GM12878 (cell line): ENCODE results near the gene IRAK3. TPM values are rescaled to one million over a fixed set of nuclear protein-coding genes. Genes with fewer than 3 reads are reported as not detected.

Experiments used
- ATAC-seq: fragments of 200-7000 bp; cut with Tn5 transposase; 3 replicates; pipeline ENCODE4 v1.9.1; 2020; ENCODE audit warnings: mild to moderate bottlenecking, moderate library complexity
- BruUV-seq: library from RNA; stranded (reverse); fragments of 400-500 nt; replicated peaks from 2 replicates; lab custom pipeline; 2021; lab: Mats Ljungman, UMichigan
- CTCF ChIA-PET: fragments of 300-600 bp; sonication (Branson Sonifier 250); formaldehyde crosslinking; extraction: SDS; loops from one replicate; lab custom pipeline; 2021; ENCODE audit warnings: inconsistent platforms; lab: Yijun Ruan, JAX
- POLR2A ChIA-PET: fragments of 350-600 bp; formaldehyde crosslinking; extraction: SDS; loops from one replicate; lab custom pipeline; 2021; ENCODE audit warnings: inconsistent platforms; lab: Charles Lee
- RAD21 ChIA-PET: fragments of 300-600 bp; sonication (Branson Sonifier 250); formaldehyde crosslinking; loops from one replicate; lab custom pipeline; 2023; ENCODE audit warnings: antibody characterized with exemption; ENCODE audit not compliant: unreplicated experiment; lab: Charles Lee
- SMC1A ChIA-PET: fragments of 300-600 bp; sonication (Branson Sonifier 250); formaldehyde crosslinking; loops from one replicate; lab custom pipeline; 2023; ENCODE audit not compliant: unreplicated experiment, uncharacterized antibody; lab: Charles Lee
- DNase-seq: peaks from one replicate; pipeline ENCODE4 v3.0.0-alpha.2; 2011; ENCODE audit warnings: low read depth, low spot score
- FAIRE-seq: peaks from 3 replicates; lab custom pipeline; 2011; peaks lifted over from hg19 to GRCh38; lab: Jason Lieb, UNC
- H2AFZ ChIP-seq: 2 replicates; pipeline ENCODE4 v1.6.0; 2011; ENCODE audit warnings: low read depth, low read length, control low read depth; ENCODE audit not compliant: control insufficient read depth
- H3K27ac ChIP-seq: 2 replicates; pipeline ENCODE4 v1.5.1; 2011; ENCODE audit warnings: control low read depth; ENCODE audit not compliant: control insufficient read depth, insufficient read depth
- H3K27me3 ChIP-seq, 2 experiments: replicated peaks in 1 of 2; 2 replicates each; pipeline versions ENCODE4 v1.6.0 to v1.6.1; 2011; ENCODE audit warnings: low read length in 1 of 2; ENCODE audit not compliant: control insufficient read depth in 2 of 2, insufficient read depth in 2 of 2
- H3K36me3 ChIP-seq, 2 experiments: 2 replicates each; pipeline ENCODE4 v1.5.1; 2011; ENCODE audit warnings: low read length in 1 of 2; ENCODE audit not compliant: control insufficient read depth in 2 of 2, insufficient read depth in 2 of 2
- H3K4me1 ChIP-seq: 2 replicates; pipeline ENCODE4 v1.6.1; 2011; ENCODE audit warnings: mild to moderate bottlenecking, low read length, moderate library complexity, mixed read lengths; ENCODE audit not compliant: control insufficient read depth, insufficient read depth
- H3K4me2 ChIP-seq: 2 replicates; pipeline ENCODE4 v1.6.0; 2011; ENCODE audit warnings: control low read depth; ENCODE audit not compliant: control insufficient read depth, insufficient read depth
- H3K4me3 ChIP-seq: fragments of 200-600 bp; sonication (generic); 2 replicates; pipeline ENCODE4 v1.5.1; 2016
- H3K79me2 ChIP-seq: 2 replicates; pipeline ENCODE4 v1.6.0; 2011; ENCODE audit warnings: low read length; ENCODE audit not compliant: control insufficient read depth, insufficient read depth
- H3K9ac ChIP-seq: 2 replicates; pipeline ENCODE4 v1.8.0; 2011; ENCODE audit warnings: low read length, control low read depth, mixed read lengths; ENCODE audit not compliant: control insufficient read depth, insufficient read depth
- H3K9me3 ChIP-seq: replicated peaks from 3 replicates; pipeline ENCODE4 v1.5.1; 2011; ENCODE audit warnings: mild to moderate bottlenecking, low read length; ENCODE audit not compliant: control insufficient read depth, insufficient read depth
- H4K20me1 ChIP-seq: 2 replicates; pipeline ENCODE4 v1.6.0; 2011; ENCODE audit not compliant: control insufficient read depth, insufficient read depth
- ASH2L ChIP-seq: fragments of 300-600, 200-600 bp; sonication (generic); IDR thresholded peaks from 2 replicates; pipeline ENCODE4 v1.6.1; 2017; ENCODE audit warnings: low read depth, mild to moderate bottlenecking, borderline replicate concordance
- BMI1 ChIP-seq: fragments of 450-650 bp; IDR thresholded peaks from 2 replicates; pipeline ENCODE4 v1.6.1; 2016; ENCODE audit warnings: mild to moderate bottlenecking, moderate library complexity, borderline replicate concordance
- ESRRA ChIP-seq: IDR thresholded peaks from 2 replicates; pipeline ENCODE4 v1.6.1; 2012; ENCODE audit warnings: mild to moderate bottlenecking, low read length, improper control_type of control experiment
- FOS ChIP-seq: IDR thresholded peaks from 3 replicates; pipeline ENCODE4 v1.6.1; 2011; ENCODE audit warnings: borderline replicate concordance; ENCODE audit not compliant: insufficient read length; ENCODE audit errors: extremely low read depth
- HDAC2 ChIP-seq: fragments of 200-600 bp; sonication (generic); IDR thresholded peaks from 2 replicates; pipeline ENCODE4 v1.6.1; 2017
- HSF1 ChIP-seq: fragments of 150-350 bp; IDR thresholded peaks from 2 replicates; pipeline ENCODE4 v1.6.1; 2014; ENCODE audit warnings: mild to moderate bottlenecking, low read depth, low read length
- IKZF2 ChIP-seq, 2 experiments: fragments of 450-650 bp; IDR thresholded peaks; 2 replicates each; pipeline ENCODE4 v1.6.1; 2017; ENCODE audit warnings: mild to moderate bottlenecking in 2 of 2, moderate library complexity in 2 of 2
- IRF5 ChIP-seq: fragments of 450-650 bp; IDR thresholded peaks from 2 replicates; pipeline ENCODE4 v1.6.1; 2017; ENCODE audit warnings: borderline replicate concordance
- KAT2A ChIP-seq: conservative IDR thresholded peaks from 2 replicates; pipeline ENCODE4 v1.6.1; 2011; ENCODE audit warnings: low read depth, low read length; ENCODE audit not compliant: control insufficient read depth
- NR2F1 ChIP-seq: fragments of 450-650 bp; conservative IDR thresholded peaks from 2 replicates; pipeline ENCODE4 v1.6.1; 2017; ENCODE audit warnings: mild to moderate bottlenecking
- SIX5 ChIP-seq: IDR thresholded peaks from 2 replicates; pipeline ENCODE4 v1.6.1; 2011; ENCODE audit warnings: mild to moderate bottlenecking, low read depth, low read length, moderate library complexity; ENCODE audit not compliant: severe bottlenecking
- SRF ChIP-seq, 2 experiments: IDR thresholded peaks; 2 replicates each; pipeline ENCODE4 v1.6.1; 2011; ENCODE audit warnings: low read depth in 2 of 2, low read length in 2 of 2, mild to moderate bottlenecking in 1 of 2, moderate library complexity in 1 of 2
- ZNF217 ChIP-seq: fragments of 450-650 bp; IDR thresholded peaks from 2 replicates; pipeline ENCODE4 v1.6.1; 2017; ENCODE audit warnings: antibody characterized with exemption, mild to moderate bottlenecking
- WGBS: methylation state at CpG from one replicate; pipeline ENCODE4 v1.1.6; 2016; ENCODE audit warnings: low lambda C conversion rate; ENCODE audit not compliant: insufficient replicate concordance, insufficient coverage; ENCODE audit errors: missing lambda C conversion rate; 5-methylcytosine and 5-hydroxymethylcytosine counted together
- in situ Hi-C: fragments of 300-500 bp; cut with MboI; formaldehyde crosslinking; loops from 9 replicates; pipeline ENCODE4 v1.14.3; 2018; ENCODE audit warnings: mixed read lengths
- intact Hi-C: fragments of 100-400 bp; cut with micrococcal nuclease; formaldehyde crosslinking; loops from one replicate; pipeline ENCODE4 v1.14.2; 2022; ENCODE audit not compliant: unreplicated experiment
- polyA plus RNA-seq, 11 experiments: library from polyadenylated mRNA; depleted of rRNA in 4 of 11; unstranded in 6 of 11; stranded (reverse) in 5 of 11; fragments of >200 nt; fragmentation: Nextera tagmentation in 4 of 11; fragmentation: Illumina TruSeq in 1 of 11; extraction: Ambion mirVana in 4 of 11; extraction: Trizol in 1 of 11; gene quantifications; 1 replicate in 1 of 11; 2 replicates in 10 of 11; pipeline versions ENCODE4 v1.2.1 to v1.2.3, GENCODE V29; 2011 to 2016; ENCODE audit warnings: inconsistent platforms in 2 of 11, missing spikeins in 2 of 11, low read depth in 1 of 11
- total RNA-seq, 4 experiments: library from RNA; depleted of rRNA in 3 of 4; stranded (reverse); fragments of >200 nt in 3 of 4; fragmentation: Illumina TruSeq in 1 of 4; extraction: Trizol in 1 of 4; gene quantifications; 2 replicates each; pipeline versions ENCODE4 v1.2.1 to v1.2.3, GENCODE V29; 2013 to 2021
- TF ChIP-seq, protein P1 (sequence below): fragments of 450-650 bp; IDR thresholded peaks from 2 replicates; pipeline ENCODE4 v1.6.1; 2017; ENCODE audit warnings: mild to moderate bottlenecking, low read depth, inconsistent platforms; ENCODE audit not compliant: poor library complexity, severe bottlenecking
- TF ChIP-seq, protein P2 (sequence below): IDR thresholded peaks from 2 replicates; pipeline ENCODE4 v1.6.1; 2012; ENCODE audit warnings: improper control_type of control experiment, low read depth, low read length; ENCODE audit not compliant: insufficient replicate concordance

The IRAK3 gene
- total and polyA plus RNA-seq, 10 of the 15 experiments (the other 5 are each of a cell fraction or from before 2014, with no cell fraction given), result 1.4 to 14.1 (median 5.4) TPM

- Histone ChIP-seq H3K4me1 (peaks cover 8% of the 10 kb centered on the region), H3K4me2 (no peak overlapping the region), H3K27ac (no peak overlapping the region), H3K9ac (no peak overlapping the region), H3K9me3 (no peaks in the 10 kb centered on the region), H2AFZ (no peak overlapping the region), H3K27me3 (no peaks in the 10 kb centered on the region), H4K20me1 (no peaks in the 10 kb centered on the region), H3K36me3 (no peaks in the 10 kb centered on the region), H3K79me2 (no peaks in the 10 kb centered on the region), H3K4me3 (no peak overlapping the region)
- ChIA-PET SMC1A (interaction anchor here (0.9 to 1.1 kb wide), 2 partner anchors 13 to 371 kb away, joined by 3 read pairs; no protein-coding TSS in a partner anchor), POLR2A (no interaction called here), CTCF (interaction anchor here (1.5 kb wide), 1 partner anchor 420 kb away, joined by 3 read pairs; no protein-coding TSS in a partner anchor), RAD21 (interaction anchor here (0.9 to 2.0 kb wide), 2 partner anchors 36 to 135 kb away, joined by 3 to 8 read pairs; no protein-coding TSS in a partner anchor)
- DNase-seq (no peak), FAIRE-seq (no peak), ATAC-seq (no peak)
- intact Hi-C loops, result no loop called here
- no TSS peak for BruUV-seq
- in situ Hi-C loops, result no loop called here
- 0% methylated on average over 1 of the region's 1 CpG for WGBS
- no peak for TF ChIP-seq IKZF2 (IDR thresholded peaks at IDR 0.05)
- no peak for TF ChIP-seq IRF5
- no peak for TF ChIP-seq NR2F1
- TF ChIP-seq ZNF217, result no peak
- TF ChIP-seq, protein P1, sequence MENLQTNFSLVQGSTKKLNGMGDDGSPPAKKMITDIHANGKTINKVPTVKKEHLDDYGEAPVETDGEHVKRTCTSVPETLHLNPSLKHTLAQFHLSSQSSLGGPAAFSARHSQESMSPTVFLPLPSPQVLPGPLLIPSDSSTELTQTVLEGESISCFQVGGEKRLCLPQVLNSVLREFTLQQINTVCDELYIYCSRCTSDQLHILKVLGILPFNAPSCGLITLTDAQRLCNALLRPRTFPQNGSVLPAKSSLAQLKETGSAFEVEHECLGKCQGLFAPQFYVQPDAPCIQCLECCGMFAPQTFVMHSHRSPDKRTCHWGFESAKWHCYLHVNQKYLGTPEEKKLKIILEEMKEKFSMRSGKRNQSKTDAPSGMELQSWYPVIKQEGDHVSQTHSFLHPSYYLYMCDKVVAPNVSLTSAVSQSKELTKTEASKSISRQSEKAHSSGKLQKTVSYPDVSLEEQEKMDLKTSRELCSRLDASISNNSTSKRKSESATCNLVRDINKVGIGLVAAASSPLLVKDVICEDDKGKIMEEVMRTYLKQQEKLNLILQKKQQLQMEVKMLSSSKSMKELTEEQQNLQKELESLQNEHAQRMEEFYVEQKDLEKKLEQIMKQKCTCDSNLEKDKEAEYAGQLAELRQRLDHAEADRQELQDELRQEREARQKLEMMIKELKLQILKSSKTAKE, result no peak
- TF ChIP-seq ASH2L, result no peak
- TF ChIP-seq FOS, result no peak
- TF ChIP-seq HDAC2, result no peak
- TF ChIP-seq SRF (IDR thresholded peaks at IDR 0.05; ENCODE audit: low read depth in 2 of 2, low read length in 2 of 2), result no peak
- TF ChIP-seq KAT2A, result no peak
- no peak for TF ChIP-seq ESRRA
- TF ChIP-seq SIX5, result no peak
- no peak for TF ChIP-seq BMI1
- TF ChIP-seq, protein P2, sequence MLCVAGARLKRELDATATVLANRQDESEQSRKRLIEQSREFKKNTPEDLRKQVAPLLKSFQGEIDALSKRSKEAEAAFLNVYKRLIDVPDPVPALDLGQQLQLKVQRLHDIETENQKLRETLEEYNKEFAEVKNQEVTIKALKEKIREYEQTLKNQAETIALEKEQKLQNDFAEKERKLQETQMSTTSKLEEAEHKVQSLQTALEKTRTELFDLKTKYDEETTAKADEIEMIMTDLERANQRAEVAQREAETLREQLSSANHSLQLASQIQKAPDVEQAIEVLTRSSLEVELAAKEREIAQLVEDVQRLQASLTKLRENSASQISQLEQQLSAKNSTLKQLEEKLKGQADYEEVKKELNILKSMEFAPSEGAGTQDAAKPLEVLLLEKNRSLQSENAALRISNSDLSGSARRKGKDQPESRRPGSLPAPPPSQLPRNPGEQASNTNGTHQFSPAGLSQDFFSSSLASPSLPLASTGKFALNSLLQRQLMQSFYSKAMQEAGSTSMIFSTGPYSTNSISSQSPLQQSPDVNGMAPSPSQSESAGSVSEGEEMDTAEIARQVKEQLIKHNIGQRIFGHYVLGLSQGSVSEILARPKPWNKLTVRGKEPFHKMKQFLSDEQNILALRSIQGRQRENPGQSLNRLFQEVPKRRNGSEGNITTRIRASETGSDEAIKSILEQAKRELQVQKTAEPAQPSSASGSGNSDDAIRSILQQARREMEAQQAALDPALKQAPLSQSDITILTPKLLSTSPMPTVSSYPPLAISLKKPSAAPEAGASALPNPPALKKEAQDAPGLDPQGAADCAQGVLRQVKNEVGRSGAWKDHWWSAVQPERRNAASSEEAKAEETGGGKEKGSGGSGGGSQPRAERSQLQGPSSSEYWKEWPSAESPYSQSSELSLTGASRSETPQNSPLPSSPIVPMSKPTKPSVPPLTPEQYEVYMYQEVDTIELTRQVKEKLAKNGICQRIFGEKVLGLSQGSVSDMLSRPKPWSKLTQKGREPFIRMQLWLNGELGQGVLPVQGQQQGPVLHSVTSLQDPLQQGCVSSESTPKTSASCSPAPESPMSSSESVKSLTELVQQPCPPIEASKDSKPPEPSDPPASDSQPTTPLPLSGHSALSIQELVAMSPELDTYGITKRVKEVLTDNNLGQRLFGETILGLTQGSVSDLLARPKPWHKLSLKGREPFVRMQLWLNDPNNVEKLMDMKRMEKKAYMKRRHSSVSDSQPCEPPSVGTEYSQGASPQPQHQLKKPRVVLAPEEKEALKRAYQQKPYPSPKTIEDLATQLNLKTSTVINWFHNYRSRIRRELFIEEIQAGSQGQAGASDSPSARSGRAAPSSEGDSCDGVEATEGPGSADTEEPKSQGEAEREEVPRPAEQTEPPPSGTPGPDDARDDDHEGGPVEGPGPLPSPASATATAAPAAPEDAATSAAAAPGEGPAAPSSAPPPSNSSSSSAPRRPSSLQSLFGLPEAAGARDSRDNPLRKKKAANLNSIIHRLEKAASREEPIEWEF, result no peak
- no peak for TF ChIP-seq HSF1
Observed at GRCh38 chr12:66273147-66273546, 84.1 kb downstream of the IRAK3 start.
